Activated naive CD4-positive, alpha-beta T cell (primary cell): ENCODE results near the gene ZNF136.

Experiments used
- DNase-seq, 4 experiments: peaks; one replicate each; lab custom pipeline; 2025; lab: John Stamatoyannopoulos, UW

Gene ZNF136

DNA sequence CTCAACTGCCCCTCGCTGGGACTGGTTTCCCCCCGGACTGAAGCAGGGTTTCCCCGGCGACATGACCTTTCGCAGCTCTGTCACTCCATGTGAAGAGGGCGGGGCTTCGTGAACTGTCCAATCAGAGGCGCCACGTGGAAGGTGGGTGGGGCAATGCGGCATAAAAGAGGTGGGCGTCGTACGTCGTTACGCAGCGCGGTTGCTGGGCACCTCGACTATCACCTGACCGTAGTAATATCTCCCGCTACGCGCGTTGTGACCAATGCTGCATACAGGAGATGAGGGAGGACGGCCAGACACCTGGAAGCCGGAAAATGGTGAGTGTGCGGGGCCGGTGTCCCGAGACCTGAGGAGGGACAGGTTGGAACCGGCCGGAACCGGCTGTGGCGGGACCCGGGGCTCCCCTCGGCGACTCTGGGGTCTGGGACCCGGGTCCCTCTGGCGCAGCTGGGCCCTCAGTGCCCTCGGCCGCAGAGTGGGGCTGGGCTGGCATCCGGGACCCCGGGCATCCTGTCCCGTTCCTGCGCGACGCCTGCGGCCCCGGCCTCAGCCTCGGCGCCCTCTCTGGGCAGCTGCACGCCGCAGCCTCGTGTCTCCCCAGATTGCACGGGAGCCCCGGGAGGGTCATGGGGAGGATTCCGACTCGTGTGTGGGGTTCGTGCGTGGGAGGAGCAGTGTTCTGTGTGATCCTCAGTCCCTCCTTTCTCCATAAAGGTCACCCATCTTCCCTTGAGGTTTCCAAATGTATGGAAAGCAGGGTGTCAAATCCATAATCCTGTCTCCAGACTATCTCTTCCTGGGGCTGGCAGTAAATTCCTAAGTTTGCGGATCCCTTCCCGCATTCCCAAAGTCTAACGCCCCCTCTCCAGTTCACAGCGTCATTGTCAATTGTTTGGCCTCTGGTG lies 32.2 kb downstream of the ZNF136 start:
- DNase-seq: peak; percentile 37 to 68 (median 52)

GRCh38 chr19:12198136-12198535 lies 35.2 kb downstream of the ZNF136 start:
- no peak for DNase-seq

DNA sequence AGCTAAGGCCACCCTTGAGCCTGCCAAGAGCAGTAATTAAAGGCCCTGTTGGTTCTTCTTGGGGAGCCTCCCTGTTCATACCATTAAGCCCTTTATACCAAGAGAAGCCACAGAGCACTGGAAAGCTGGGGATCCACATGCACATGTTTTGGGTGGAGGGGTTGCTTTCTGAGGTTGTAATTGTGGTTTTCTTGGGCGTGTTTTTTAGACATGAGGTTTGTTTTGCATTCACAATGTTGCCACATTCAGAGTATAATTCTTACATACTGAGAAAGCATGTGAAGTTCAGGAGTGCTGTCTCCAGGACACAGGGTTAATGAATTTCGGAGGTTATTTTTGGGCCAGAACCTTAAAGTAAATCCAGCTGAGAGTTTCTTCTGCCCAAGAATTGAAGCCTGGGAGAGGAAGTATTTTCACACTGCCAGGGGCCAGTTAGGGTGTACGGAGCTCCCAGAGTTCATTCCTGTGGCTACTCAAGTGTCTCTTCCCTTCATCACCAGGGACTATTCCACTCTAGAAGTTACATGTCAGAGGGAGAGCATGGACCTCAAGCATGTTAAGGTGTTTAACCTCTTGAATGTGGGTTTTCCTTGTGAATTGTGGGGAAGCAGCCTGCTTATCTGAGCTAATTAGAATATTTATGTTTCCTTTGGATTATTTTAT lies 37.0 kb downstream of the ZNF136 start:
- no peak for DNase-seq

DNA sequence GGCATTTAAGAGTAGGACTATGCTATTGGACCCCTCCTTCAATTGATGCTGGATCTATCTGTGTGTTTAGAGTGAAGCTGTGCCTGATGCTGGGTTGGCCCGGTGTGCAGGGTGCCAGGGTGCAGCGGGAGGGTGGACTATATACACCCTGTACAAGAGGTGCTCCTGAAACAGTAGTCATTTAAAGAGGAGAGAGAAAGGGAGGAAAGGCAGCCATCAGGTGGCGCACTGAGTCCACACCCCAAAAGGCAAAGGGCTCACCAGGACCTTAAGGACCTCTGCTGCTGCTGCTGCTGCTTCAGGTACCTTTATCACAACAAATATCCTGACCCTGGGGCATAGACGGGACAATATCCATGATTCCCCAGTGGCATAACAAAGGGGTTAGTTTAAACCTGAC lies 39.4 kb downstream of the ZNF136 start:
- peak in 3 of 4 experiments; percentile 6 to 47 (median 45) for DNase-seq

DNA sequence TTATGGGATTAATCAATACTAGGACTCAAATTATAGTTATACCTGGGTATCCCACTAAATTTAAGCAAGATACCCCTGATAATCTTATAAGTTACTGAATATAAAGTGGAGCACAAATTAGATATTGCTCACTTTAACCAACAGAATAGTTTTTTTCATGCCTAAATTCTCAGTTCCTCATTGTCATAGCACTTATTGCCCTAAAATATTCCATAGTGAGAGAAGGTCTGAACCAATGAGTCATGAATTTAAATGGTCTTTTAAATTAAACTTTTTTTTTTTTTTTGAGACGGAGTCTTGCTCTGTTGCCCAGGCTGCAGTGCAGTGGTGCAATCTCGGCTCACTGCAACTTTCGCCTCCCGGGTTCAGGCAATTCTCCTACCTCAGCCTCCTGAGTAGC lies 42.4 kb downstream of the ZNF136 start:
- no peak for DNase-seq

- DNase-seq: no peak
Observed at GRCh38 chr19:12208221-12208620, 45.3 kb downstream of the ZNF136 start.

DNA sequence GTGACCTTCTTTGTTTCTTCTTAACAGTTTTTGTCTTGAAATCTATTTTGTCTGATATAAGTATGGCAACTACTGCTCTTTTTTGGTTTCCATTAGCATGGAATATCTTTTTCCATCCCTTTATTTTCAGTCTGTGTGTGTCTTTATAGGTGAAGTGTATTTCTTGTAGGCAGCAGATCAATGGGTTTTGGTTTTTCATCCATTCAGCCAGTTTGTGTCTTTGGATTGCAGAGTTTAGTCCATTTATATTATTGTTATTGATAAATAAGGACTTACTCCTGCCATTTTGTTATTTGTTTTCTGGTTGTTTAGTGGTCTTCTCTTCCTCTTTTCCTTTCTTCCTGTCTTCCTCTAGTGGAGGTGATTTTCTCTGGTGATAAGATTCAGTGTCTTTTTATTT lies 54.4 kb downstream of the ZNF136 start:
- no peak for DNase-seq

DNA sequence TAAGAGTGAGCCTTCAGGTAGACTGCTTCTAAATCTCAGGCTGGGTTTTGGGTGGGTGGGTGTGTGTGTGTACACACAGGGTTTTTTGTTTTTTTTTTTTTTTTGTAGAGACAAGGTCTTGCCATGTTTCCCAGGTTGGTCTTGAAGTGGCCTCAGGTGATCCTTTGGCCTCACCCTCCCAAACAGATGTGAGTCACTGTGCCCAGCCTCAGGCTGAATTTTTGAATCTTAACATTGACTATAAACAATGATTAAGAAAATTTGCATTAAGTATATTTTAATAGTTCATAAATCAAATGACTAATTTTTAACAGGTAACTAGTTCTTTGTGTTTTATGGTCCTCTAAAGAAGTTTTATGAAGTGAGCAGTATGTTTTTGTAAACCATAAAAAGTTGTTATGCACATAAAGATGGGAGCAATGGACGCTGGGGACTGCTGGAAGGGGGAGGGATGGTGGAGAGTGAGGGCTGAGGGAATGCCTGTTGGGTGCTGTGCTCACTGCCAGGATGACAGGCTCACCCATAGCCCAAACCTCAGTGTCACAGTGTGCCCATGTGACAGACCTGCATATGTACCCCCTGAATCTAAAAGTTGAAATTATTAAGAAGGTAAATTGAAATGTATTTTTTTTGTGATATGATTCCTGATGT lies 60.2 kb downstream of the ZNF136 start:
- DNase-seq: no peak

DNA sequence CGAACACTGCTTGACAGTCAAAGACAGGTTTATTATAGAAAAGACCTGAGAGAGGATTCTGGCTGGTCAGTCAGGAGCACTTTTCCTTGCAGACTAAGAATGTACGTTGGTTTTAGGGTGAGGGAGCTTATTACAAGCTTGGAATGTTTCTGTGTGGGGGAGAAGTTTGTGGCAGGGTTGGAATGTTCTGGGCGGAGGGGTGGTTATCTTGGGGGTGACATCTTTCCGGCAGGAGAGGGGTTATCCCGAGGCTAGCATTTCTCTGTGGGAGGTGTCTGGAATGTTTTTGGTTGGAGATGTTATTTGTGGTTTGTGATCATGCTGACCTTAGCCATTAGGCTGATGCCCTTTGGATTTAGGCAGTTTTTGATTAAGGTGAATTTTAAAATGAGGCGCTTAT lies 61.8 kb downstream of the ZNF136 start:
- DNase-seq: no peak

GRCh38 chr19:12229990-12230389 lies 67.1 kb downstream of the ZNF136 start:
- DNase-seq: no peak

GRCh38 chr19:12230751-12231733 lies 68.1 kb downstream of the ZNF136 start:
- no peak for DNase-seq

GRCh38 chr19:12232961-12233360 lies 70.1 kb downstream of the ZNF136 start:
- DNase-seq: no peak

DNA sequence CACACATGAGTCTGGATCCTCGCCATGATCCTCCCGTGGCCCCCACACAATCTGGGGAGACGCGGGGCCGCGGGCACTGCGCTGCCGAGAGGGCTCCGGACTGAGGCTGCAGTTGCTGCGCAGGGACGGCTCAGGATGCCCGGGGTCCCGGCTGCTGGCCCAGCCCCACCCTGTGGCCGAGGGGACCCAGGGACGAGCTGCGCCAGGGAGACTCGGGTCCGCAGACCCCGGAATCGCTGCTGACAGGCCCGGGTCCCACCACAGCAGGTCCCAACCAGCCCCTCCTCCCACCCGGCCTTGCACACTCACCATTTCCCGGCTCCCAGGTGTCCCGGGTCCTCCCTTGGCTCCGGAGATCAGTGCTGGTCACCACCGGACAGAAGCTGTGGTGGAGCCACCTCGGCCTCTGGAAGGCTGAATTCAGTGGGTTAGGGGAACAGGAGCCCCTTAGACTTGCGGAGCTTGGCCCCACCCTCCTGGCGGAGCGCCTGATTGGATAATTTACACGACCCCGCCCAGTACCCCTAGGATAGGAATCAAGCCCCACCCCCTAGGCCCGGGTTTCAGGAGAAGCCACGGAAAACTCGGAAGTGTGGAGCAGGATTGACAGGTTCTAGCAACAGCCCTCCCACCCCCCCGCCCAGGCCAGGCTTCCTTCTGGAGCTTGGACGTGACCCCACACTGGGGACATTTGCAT lies 74.4 kb downstream of the ZNF136 start:
- no peak for DNase-seq
